GM21515 (cell line): ENCODE measurements around the gene BICRAL.
"Not testable (repeated sequence)": the region's sequence is repeated elsewhere in the genome, so short reads cannot be mapped to it uniquely, and the experiment has no call there.

ENCODE experiments used
- ATAC-seq: cut with Tn5 transposase; IDR thresholded peaks from one replicate; pipeline ENCODE4 v1.9.1; 2021; ENCODE audit not compliant: unreplicated experiment

The BICRAL gene

DNA sequence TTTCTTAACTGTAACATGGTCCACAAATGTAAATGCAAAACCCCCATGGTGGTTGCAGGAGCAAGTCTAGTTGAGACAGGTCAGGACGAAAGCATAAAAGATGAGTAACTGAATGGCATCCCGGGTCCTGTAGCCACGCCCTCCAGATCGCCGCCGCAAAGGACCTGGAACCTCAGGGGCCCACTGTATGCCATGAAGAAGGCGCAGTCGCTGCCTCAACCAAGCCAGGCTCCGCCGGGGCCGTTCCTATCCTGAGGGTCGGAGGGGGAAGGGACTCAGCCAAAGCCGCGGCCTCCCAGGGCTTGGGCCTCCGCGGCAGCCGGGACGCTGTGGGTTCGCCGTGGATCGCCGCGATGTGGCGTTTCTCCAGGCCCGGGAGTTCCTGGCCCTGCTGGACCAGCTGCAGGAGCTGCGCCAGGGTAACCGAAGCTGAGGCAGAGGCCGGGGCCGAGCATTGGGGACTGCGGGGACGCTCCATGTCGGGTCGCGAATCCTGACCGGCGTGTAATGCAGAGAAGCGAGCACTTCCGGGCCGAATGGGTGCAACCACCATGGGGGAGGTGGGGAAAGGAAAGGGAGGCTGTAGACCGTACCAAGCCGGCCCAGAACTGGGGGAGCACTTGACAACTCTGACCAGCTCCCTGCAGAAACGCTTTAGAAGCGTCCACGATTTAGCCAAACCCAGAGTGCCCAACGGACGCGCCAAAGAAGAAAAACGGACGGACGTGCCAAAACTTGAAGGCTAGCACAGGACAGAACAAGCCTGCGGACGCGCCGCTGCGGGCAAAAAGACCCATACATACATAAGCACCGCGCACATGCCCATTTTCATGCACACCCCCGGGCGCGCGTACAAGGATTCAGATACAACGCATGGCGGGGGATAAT, 108.7 kb downstream of the BICRAL start:
- ATAC-seq, result peak; percentile 92

DNA sequence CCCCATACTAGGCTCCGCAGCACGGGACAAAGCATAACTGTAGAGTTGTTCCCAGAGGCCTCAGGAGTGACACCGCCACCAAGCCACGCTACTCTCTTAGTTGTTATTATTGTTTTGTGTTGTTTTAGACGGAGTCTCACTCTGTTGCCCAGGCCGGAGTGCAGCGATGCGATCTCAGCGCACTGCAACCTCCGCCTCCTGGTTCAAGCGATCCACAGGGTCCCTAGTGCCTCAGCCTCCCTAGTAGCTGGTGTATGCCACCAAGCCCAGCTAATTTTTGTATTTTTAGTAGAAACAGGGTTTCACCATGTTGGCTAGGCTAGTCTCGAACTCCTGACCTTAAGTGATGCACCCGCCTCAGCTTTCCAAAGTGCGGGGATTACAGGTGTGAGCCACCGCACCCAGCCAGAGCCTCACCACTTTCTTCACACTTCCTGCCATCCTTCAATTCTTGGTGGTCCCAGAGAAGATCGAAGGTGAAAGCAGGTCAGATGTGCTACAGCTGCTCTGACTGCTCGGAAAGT, 109.4 kb downstream of the BICRAL start:
- ATAC-seq, result no peak

GRCh38 chr6:42894041-42894828, 112.4 kb downstream of the BICRAL start:
- not testable (repeated sequence) for ATAC-seq

DNA sequence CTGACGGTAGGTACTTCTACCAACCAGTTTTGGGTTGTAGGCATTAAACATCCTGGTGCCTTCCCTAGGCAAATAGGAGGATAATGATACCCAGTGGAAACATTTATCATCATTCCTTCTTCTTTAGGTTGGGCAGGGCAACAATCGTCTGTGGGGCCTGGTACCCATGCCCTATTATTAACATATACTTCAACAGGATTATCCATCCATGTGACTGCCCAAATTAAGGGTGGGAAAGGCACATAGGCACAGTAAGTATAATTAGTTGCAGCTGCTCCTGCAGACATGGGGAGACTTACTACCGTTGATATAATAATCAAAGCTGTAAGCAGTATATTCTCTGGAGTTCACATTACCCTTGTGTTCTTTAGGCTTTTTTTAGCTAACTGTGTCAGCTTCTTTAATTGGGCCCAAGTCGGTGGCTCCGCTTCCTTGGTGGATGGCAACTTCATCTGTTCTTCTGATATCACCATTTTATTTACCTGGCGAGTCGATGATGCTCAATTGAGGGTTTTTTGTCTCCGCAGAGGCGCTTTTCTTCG, 114.4 kb downstream of the BICRAL start:
- no peak for ATAC-seq

GRCh38 chr6:42898891-42899361, 117.1 kb downstream of the BICRAL start:
- ATAC-seq, result no peak

GRCh38 chr6:42899871-42900270, 118.0 kb downstream of the BICRAL start:
- ATAC-seq, result no peak

DNA sequence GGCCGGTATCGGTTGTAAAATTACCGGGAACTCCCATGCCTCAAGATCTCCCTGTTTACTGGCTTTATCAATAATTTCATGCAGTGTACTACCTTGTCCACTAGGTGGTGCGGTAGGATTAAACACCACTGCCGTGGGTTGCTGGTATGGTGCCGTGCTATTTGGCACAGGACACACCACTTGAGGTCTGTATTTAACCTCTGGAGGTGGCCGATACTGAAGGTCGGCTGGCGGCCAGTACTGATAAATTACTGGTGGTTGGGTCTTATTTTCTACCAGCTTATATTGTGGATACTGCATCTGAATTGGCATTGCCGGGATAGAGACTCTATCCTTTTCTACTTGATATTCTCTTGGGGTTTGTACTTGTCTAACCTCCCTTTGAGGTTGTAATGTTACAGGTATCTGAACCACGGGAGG, 119.7 kb downstream of the BICRAL start:
- no peak for ATAC-seq

DNA sequence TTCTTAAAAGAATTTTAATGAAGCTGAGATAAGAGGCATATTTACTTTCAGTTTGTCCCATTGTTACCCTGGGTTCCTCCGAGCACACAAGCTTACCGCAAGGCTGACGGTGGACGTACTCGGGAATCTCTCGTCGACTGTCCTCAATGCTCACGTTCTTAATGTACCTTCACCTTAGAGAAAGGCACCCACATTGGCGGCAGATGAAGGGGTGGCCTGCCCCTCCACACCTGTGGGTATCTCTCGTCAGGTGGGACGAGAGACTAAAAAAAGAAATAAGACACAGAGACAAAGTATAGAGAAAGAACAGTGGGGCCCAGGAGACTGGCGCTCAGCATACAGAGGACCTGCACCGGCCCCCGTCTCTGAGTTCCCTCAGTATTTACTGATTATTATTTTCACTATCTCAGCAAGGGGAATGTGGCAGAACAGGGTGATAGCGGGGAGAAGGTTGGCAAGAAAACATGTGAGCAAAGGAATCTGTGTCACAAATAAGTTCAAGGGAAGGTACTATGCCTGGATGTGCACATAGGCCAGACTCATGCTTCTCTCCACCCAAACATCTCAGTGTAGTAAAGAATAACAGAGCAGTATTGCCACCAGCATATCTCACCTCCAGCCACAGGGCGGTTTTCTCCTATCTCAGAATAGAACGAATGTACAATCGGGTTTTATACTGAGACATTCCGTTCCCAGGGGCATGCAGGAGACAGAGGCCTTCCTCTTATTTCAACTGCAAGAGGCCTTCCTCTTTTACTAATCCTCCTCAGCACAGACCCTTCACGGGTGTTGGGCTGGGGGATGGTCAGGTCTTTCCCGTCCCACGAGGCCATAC, 120.8 kb downstream of the BICRAL start:
- not testable (repeated sequence) for ATAC-seq

DNA sequence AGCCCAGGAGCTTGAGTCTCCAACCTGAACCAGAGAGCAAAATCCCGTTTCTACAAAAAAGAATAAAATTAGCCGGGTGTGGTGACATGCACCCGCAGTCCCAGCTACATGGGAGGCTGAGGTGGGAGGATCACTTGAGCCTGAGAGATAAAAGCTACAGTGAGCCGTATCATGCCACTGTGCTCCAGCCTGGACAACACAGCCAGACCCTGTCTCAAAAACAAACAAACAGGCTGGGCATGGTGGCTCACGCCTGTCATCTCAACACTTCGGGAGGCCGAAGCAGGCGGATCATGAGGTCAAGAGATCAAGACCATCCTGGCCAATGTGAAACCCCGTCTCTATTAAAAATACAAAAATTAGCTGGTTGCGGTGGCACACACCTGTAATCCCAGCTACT, 122.6 kb downstream of the BICRAL start:
- no peak for ATAC-seq

DNA sequence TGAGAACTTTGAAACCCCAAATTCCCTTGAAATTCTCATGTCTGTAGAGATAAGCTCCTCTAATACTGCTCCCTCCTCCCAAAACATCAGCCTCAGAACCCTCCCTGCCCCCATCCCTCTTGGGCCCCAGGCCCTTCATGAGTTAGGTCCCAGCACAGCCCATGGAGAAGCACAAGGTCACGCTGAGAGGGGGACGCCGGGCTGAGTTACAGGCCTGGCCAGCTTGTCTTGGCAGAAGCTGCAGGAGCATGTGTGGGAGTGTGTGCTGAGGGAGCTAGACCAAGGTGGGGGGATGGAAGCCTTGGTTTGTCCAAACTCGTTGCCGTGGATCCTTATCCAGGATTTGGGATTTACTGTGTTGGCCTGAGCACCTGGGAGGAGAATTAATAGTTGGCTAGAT, 125.5 kb downstream of the BICRAL start:
- ATAC-seq, result no peak

DNA sequence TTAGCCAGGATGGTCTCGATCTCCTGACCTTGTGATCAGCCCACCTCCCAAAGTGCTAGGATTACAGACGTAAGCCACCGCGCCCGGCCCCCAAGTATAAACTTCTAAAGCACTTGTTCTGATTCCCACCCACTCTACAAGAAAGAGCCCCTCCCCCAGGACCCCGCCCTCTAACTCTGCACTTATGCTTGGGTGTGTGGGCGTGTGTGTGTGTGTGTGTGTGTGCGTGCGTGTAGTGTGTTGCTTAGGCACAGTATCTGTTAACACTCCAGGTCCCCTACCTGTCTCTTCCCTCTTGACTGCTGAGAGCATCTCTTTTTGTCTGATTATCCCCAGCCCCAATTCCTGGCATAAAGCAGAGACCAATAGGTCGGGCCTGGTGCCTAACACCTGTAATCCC, 128.0 kb downstream of the BICRAL start:
- ATAC-seq, result no peak

DNA sequence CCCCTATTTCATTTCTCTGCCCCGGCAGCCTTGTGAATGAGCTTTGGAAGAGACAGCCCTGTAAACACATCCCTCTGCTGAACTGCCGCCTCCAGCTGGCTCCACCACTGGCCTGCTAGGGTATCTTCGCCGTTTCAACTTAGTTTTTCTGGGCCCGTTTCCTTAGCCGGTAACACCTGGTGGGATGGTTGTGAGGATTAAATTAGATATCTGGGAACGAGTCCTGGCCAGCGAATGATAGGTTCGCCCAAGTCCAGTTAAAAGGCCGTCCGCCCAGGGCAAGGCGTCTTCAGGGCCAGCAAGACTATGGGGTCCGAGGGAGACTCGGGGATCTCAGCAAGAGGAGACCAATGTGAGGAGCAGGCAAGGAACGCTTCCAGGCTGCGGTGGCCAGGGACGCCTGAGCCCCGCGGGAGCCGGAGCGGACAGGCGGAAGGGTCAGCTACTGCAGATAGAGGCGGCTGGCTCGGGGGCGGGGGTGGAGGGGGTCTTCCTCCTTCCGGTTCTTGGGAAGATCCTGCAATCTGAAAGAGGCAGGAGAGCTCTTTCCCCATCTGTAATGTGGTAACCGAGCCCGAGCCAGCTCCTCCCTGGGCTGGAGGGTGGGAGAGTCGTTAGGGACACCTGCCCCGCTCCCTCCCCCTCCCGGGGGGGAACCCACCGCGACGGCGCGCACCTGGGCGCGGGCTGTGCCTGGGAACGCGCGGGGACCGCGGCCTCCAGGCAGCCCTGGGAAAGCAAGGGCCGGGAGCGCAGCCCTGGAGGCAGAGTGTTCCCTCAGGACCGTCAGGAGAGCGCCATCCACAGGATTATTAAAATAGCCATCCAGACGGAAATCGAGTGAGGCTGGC, 129.5 kb downstream of the BICRAL start:
- ATAC-seq, result no peak

GRCh38 chr6:42914546-42914945, 132.7 kb downstream of the BICRAL start:
- no peak for ATAC-seq

GRCh38 chr6:42915732-42916131, 133.9 kb downstream of the BICRAL start, which contains the start of gene PTCRA:
Gene PTCRA, plus strand, starts transcription at chr6:42916053. Its CDS starts 17 bp downstream, at chr6:42916070.
- no peak for ATAC-seq

DNA sequence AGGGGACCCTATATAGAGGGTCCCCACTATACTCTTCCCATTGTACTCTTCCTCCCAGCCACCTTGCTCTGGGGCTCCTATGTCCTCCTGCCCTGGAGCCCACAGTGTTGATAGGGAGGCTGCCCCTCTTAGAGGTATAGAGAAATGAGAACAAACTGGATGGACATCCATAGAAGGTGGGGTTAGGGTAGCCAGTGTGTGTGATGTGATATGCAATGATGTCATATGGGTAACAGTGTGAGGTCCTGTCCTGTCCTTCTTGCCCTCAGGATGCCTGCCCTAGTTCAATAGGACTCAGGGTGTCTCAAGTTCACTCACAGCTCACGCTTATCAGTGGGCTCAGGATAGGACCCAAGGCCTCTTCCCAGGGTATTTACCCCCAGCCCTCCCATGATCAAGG, 134.4 kb downstream of the BICRAL start:
- ATAC-seq, result no peak
